Liver (tissue), 9 donors: ENCODE data around the gene PUS10. TPM values are rescaled to one million over a fixed set of nuclear protein-coding genes. Genes with fewer than 3 reads are reported as not detected.
"Not testable (repeated sequence)": the region's sequence is repeated elsewhere in the genome, so short reads cannot be mapped to it uniquely, and the experiment has no call there.

Experiments used
- DNase-seq: peaks from one replicate; pipeline ENCODE4 v3.0.0-alpha.2; 2017; ENCODE audit warnings: low spot score
- H3K27ac ChIP-seq, 2 donors: one replicate each; pipeline ENCODE4 v1.7.0; 2013; ENCODE audit warnings: inconsistent platforms in 2 of 2, low read length in 2 of 2, control low read depth in 1 of 2, low read depth in 1 of 2, mild to moderate bottlenecking in 1 of 2
- H3K27me3 ChIP-seq, 4 donors: one replicate each; pipeline versions ENCODE4 v1.6.1 to v1.7.0; 2013; ENCODE audit warnings: low read length in 3 of 4, inconsistent platforms in 1 of 4, mild to moderate bottlenecking in 1 of 4, moderate library complexity in 1 of 4; ENCODE audit not compliant: control insufficient read depth in 4 of 4, insufficient read depth in 4 of 4
- H3K36me3 ChIP-seq, 4 donors: one replicate each; pipeline versions ENCODE4 v1.6.1 to v1.7.0; 2013; ENCODE audit warnings: low read length in 3 of 4, mild to moderate bottlenecking in 3 of 4, low read depth in 1 of 4, moderate library complexity in 1 of 4; ENCODE audit not compliant: control insufficient read depth in 4 of 4, insufficient read depth in 3 of 4
- H3K4me1 ChIP-seq, 4 donors: one replicate each; pipeline versions ENCODE4 v1.6.1 to v1.7.0; 2013; ENCODE audit warnings: low read length in 3 of 4, mild to moderate bottlenecking in 3 of 4, moderate library complexity in 1 of 4; ENCODE audit not compliant: control insufficient read depth in 4 of 4, insufficient read depth in 4 of 4
- H3K4me3 ChIP-seq, 3 donors: one replicate each; pipeline versions ENCODE4 v1.6.1 to v1.7.0; 2013; ENCODE audit warnings: low read length in 3 of 3, control low read depth in 1 of 3, low read depth in 1 of 3, mild to moderate bottlenecking in 1 of 3
- H3K9ac ChIP-seq, 2 donors: one replicate each; pipeline ENCODE4 v1.7.0; 2013; ENCODE audit warnings: low read length in 2 of 2, mild to moderate bottlenecking in 2 of 2, moderate library complexity in 2 of 2, control low read depth in 1 of 2, low read depth in 1 of 2
- H3K9me3 ChIP-seq, 4 donors: one replicate each; pipeline versions ENCODE4 v1.6.1 to v1.7.0; 2013; ENCODE audit warnings: low read length in 3 of 4; ENCODE audit not compliant: control insufficient read depth in 4 of 4
- EGR1 ChIP-seq, 2 donors: IDR thresholded peaks; 2 replicates each; pipeline ENCODE4 v1.6.1; 2016 to 2018; ENCODE audit warnings: antibody characterized with exemption in 2 of 2, low read depth in 2 of 2
- FOXA1 ChIP-seq: IDR thresholded peaks from 2 replicates; pipeline ENCODE4 v1.6.1; 2016; ENCODE audit warnings: antibody characterized with exemption
- FOXA2 ChIP-seq: IDR thresholded peaks from 2 replicates; pipeline ENCODE4 v1.6.1; 2016; ENCODE audit warnings: antibody characterized with exemption
- GABPA ChIP-seq, 2 donors: IDR thresholded peaks in 1 of 2; conservative IDR thresholded peaks in 1 of 2; 2 replicates each; pipeline ENCODE4 v1.6.1; 2016; ENCODE audit warnings: antibody characterized with exemption in 2 of 2, mild to moderate bottlenecking in 1 of 2, moderate library complexity in 1 of 2
- HNF4A ChIP-seq, 2 donors: conservative IDR thresholded peaks; 2 replicates each; pipeline ENCODE4 v1.6.1; 2016; ENCODE audit warnings: antibody characterized with exemption in 2 of 2, mild to moderate bottlenecking in 2 of 2
- JUND ChIP-seq, 2 donors: IDR thresholded peaks; 2 replicates each; pipeline ENCODE4 v1.6.1; 2016; ENCODE audit warnings: antibody characterized with exemption in 2 of 2
- MAX ChIP-seq: IDR thresholded peaks from 2 replicates; pipeline ENCODE4 v1.6.1; 2016; ENCODE audit warnings: antibody characterized with exemption
- NR2F2 ChIP-seq: IDR thresholded peaks from 2 replicates; pipeline ENCODE4 v1.6.1; 2016; ENCODE audit warnings: antibody characterized with exemption
- RAD21 ChIP-seq, 2 donors: IDR thresholded peaks; 2 replicates each; pipeline ENCODE4 v1.6.1; 2016; ENCODE audit warnings: antibody characterized with exemption in 2 of 2, mild to moderate bottlenecking in 2 of 2
- SP1 ChIP-seq: IDR thresholded peaks from 2 replicates; pipeline ENCODE4 v1.6.1; 2018; ENCODE audit warnings: antibody characterized with exemption, mild to moderate bottlenecking
- TAF1 ChIP-seq: conservative IDR thresholded peaks from 2 replicates; pipeline ENCODE4 v1.6.1; 2016; ENCODE audit warnings: antibody characterized with exemption, mild to moderate bottlenecking
- YY1 ChIP-seq: IDR thresholded peaks from 2 replicates; pipeline ENCODE4 v1.6.1; 2016; ENCODE audit warnings: antibody characterized with exemption, mild to moderate bottlenecking
- WGBS: extraction: QIAGEN DNeasy Blood & Tissue Kit; methylation state at CpG from one replicate; pipeline ENCODE4 v1.1.7; 2013; 5-methylcytosine and 5-hydroxymethylcytosine counted together
- polyA plus RNA-seq, 2 donors: library from polyadenylated mRNA; stranded (reverse) in 1 of 2; unstranded in 1 of 2; fragments of 200-250 nt in 1 of 2; fragments of >200 nt in 1 of 2; fragmentation: Nextera tagmentation in 1 of 2; extraction: Ambion mirVana in 1 of 2; gene quantifications; one replicate each; pipeline versions ENCODE4 v1.2.1 to v1.2.3, GENCODE V29; 2013 to 2015
- total RNA-seq, 2 donors: library from RNA; depleted of rRNA; stranded (reverse); fragments of >200 nt; gene quantifications; one replicate each; pipeline ENCODE4 v1.2.3, GENCODE V29; 2014
- TF ChIP-seq, protein P1 (sequence below): IDR thresholded peaks from 2 replicates; pipeline ENCODE4 v1.6.1; 2016; ENCODE audit warnings: antibody characterized with exemption
- TF ChIP-seq, protein P2 (sequence below): IDR thresholded peaks from 2 replicates; pipeline ENCODE4 v1.6.1; 2016; ENCODE audit warnings: antibody characterized with exemption
- donor health status: healthy.
- donor health status: healthy.
- donor health status: healthy.
- donor health status: healthy.
- donor health status: healthy.

The PUS10 gene
- total and polyA plus RNA-seq, 4 donors: 4.3 to 19.6 (median 6.4) TPM

DNA sequence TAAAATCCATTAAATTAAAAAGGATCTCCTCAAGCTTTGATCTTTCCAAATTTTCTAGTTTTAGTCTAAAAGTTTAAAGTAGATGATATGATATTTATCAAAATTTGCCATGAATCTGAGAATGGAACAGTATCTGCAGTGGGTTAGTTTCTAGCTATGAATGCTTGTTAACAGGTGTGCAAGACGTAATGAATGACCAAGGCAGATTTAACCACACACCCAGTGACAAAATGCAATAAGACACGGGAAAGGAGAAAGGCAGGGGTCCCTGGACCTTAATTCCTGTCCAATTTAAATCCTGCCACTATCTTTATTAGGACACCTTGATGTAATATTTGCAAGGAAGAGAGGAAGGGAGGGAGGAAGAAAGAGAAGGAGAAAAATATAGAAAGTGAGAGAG, 31.0 kb downstream of the PUS10 start:
- peaks cover 0 to 1% (median under 1%) of the 10 kb centered on the region in 4 donors for H3K36me3 ChIP-seq
- no peak overlapping the region for H3K9ac ChIP-seq
- DNase-seq: no peak
- H3K27me3 ChIP-seq: no peaks in the 10 kb centered on the region
- H3K4me1 ChIP-seq: peaks cover 0 to 6% (median 2%) of the 10 kb centered on the region in 4 donors
- 87% methylated on average over 2 of the region's 2 CpGs for WGBS
- no peak overlapping the region for H3K4me3 ChIP-seq
- no peak for TF ChIP-seq FOXA1
- TF ChIP-seq, protein P1, sequence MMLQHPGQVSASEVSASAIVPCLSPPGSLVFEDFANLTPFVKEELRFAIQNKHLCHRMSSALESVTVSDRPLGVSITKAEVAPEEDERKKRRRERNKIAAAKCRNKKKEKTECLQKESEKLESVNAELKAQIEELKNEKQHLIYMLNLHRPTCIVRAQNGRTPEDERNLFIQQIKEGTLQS: no peak
- no peak for TF ChIP-seq YY1
- TF ChIP-seq HNF4A (conservative IDR thresholded peaks at IDR 0.05): no peak
- H3K27ac ChIP-seq: no peak overlapping the region
- peaks cover 0 to 4% (median under 1%) of the 10 kb centered on the region in 4 donors for H3K9me3 ChIP-seq

- TF ChIP-seq GABPA (IDR thresholded peaks at IDR 0.05 in 1 of 2, conservative IDR thresholded peaks at IDR 0.05 in 1 of 2) (no peak), FOXA2 (no peak), YY1 (no peak), EGR1 (IDR thresholded peaks at IDR 0.05; ENCODE audit: low read depth in 2 of 2) (no peak), JUND (IDR thresholded peaks at IDR 0.05) (no peak), NR2F2 (no peak)
- TF ChIP-seq, protein P1: no peak
- H3K27me3 ChIP-seq: no peaks in the 10 kb centered on the region
- peaks cover 0 to 6% (median 2%) of the 10 kb centered on the region in 4 donors for H3K4me1 ChIP-seq
- H3K4me3 ChIP-seq: no peak overlapping the region
- WGBS: 89% methylated on average over 1 of the region's 1 CpG
- H3K9ac ChIP-seq: no peak overlapping the region
- H3K9me3 ChIP-seq: no peaks in the 10 kb centered on the region
- no peaks in the 10 kb centered on the region for H3K36me3 ChIP-seq
- H3K27ac ChIP-seq: no peak overlapping the region
- no peak for DNase-seq
Observed at GRCh38 chr2:60984720-60985119, 33.3 kb downstream of the PUS10 start.

GRCh38 chr2:60982066-60982465, 36.0 kb downstream of the PUS10 start:
- H3K9ac ChIP-seq, H3K9me3 ChIP-seq, H3K4me3 ChIP-seq, H3K27ac ChIP-seq, H3K36me3 ChIP-seq, H3K27me3 ChIP-seq, H3K4me1 ChIP-seq, DNase-seq: not testable (repeated sequence)
- WGBS: 98% methylated on average over 3 of the region's 3 CpGs

DNA sequence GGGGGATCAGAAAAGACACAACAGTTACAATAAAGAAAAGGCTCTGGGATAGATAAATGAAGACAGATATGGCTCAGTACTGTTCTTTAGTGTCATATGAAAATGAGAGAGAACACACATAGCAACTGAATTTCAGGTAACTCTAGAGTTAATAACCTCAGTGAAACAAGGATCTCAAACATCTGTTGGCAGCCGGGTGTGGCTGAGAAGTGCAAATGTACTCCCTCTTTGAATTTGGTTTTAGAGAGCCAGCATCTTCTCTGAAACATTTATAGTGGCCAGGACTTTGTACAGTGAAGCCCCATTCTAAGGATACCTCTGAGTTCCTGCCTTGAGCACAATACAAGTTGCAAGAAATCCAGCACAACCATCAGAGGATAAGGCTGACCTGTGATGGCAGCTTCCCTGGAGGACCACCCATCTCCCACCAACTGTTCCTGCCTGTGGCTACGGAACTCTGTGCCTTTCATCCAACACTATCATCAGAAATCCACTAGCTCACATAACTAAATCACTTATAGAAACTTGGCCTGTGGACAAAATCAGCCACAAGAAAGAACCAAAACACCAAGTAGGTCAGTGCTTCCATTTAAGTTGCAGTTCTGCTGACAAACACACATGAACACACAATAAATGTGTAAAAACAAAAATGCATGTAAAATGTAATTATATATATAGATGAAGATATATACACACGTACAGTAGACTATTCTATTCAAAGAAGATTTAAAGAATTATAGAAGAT, 37.8 kb downstream of the PUS10 start:
- H3K9ac ChIP-seq: no peak overlapping the region
- no peaks in the 10 kb centered on the region for H3K27me3 ChIP-seq
- H3K27ac ChIP-seq: no peak overlapping the region
- DNase-seq: no peak
- H3K4me1 ChIP-seq: peaks cover 0 to 7% (median 4%) of the 10 kb centered on the region in 4 donors
- H3K36me3 ChIP-seq: no peaks in the 10 kb centered on the region
- TF ChIP-seq FOXA2 (no peak), MAX (no peak), RAD21 (IDR thresholded peaks at IDR 0.05) (no peak), SP1 (no peak), TAF1 (no peak)
- TF ChIP-seq, protein P2, sequence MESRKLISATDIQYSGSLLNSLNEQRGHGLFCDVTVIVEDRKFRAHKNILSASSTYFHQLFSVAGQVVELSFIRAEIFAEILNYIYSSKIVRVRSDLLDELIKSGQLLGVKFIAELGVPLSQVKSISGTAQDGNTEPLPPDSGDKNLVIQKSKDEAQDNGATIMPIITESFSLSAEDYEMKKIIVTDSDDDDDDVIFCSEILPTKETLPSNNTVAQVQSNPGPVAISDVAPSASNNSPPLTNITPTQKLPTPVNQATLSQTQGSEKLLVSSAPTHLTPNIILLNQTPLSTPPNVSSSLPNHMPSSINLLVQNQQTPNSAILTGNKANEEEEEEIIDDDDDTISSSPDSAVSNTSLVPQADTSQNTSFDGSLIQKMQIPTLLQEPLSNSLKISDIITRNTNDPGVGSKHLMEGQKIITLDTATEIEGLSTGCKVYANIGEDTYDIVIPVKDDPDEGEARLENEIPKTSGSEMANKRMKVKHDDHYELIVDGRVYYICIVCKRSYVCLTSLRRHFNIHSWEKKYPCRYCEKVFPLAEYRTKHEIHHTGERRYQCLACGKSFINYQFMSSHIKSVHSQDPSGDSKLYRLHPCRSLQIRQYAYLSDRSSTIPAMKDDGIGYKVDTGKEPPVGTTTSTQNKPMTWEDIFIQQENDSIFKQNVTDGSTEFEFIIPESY: no peak
- TF ChIP-seq, protein P1: no peak
- H3K4me3 ChIP-seq: no peak overlapping the region
- WGBS: 95% methylated on average over 3 of the region's 3 CpGs
- no peaks in the 10 kb centered on the region for H3K9me3 ChIP-seq
